GM12892 (cell line): ENCODE data around the gene TMEM255B.

Experiments
- POLR2AphosphoS5 ChIP-seq: IDR thresholded peaks from 2 replicates; pipeline ENCODE4 v1.6.1; 2011; ENCODE audit warnings: low read depth, low read length, control low read depth
- TAF1 ChIP-seq: IDR thresholded peaks from 2 replicates; pipeline ENCODE4 v1.6.1; 2011; ENCODE audit warnings: low read depth, mild to moderate bottlenecking, control low read depth, low read length, borderline replicate concordance

- TF ChIP-seq POLR2AphosphoS5 = no peak
- no peak for TF ChIP-seq TAF1
Measured at GRCh38 chr13:113765564-113765910, 6.5 kb downstream of the TMEM255B start.
